COLO829 (cell line): ENCODE results near the gene ZBTB7C.

Source experiments
- DNase-seq: peaks from one replicate; pipeline ENCODE4 v3.0.0; 2012; ENCODE audit warnings: low spot score

ZBTB7C gene

GRCh38 chr18:48116017-48116416 lies 293.2 kb downstream of the ZBTB7C start:
- DNase-seq: no peak

- DNase-seq: no peak
These were observed 295.5 kb downstream of the ZBTB7C start for GRCh38 chr18:48113691-48114090.

- DNase-seq: no peak
These were observed 297.6 kb downstream of the ZBTB7C start for GRCh38 chr18:48111587-48111986.

GRCh38 chr18:48110797-48111196 lies 298.4 kb downstream of the ZBTB7C start:
- no peak for DNase-seq

- no peak for DNase-seq
These were observed 299.2 kb downstream of the ZBTB7C start for GRCh38 chr18:48109961-48110493.

- no peak for DNase-seq
These were observed 301.0 kb downstream of the ZBTB7C start for GRCh38 chr18:48108136-48108535.

GRCh38 chr18:48106976-48107781 lies 302.0 kb downstream of the ZBTB7C start:
- DNase-seq: no peak

- DNase-seq: no peak
These were observed 302.7 kb downstream of the ZBTB7C start for GRCh38 chr18:48106498-48106897.

GRCh38 chr18:48105317-48105716 lies 303.9 kb downstream of the ZBTB7C start:
- DNase-seq: no peak

- DNase-seq: no peak
These were observed 304.5 kb downstream of the ZBTB7C start for GRCh38 chr18:48104705-48105104.

GRCh38 chr18:48100651-48101165 lies 308.5 kb downstream of the ZBTB7C start:
- no peak for DNase-seq

- DNase-seq: no peak
These were observed 309.0 kb downstream of the ZBTB7C start for GRCh38 chr18:48100165-48100575.

GRCh38 chr18:48099481-48100164 lies 309.6 kb downstream of the ZBTB7C start:
- DNase-seq: no peak

GRCh38 chr18:48098538-48098937 lies 310.6 kb downstream of the ZBTB7C start:
- no peak for DNase-seq

- no peak for DNase-seq
These were observed 311.2 kb downstream of the ZBTB7C start for GRCh38 chr18:48098007-48098406.

- DNase-seq: no peak
These were observed 313.5 kb downstream of the ZBTB7C start for GRCh38 chr18:48095726-48096125.

- no peak for DNase-seq
These were observed 316.1 kb downstream of the ZBTB7C start for GRCh38 chr18:48093104-48093503.

GRCh38 chr18:48091869-48092497 lies 317.2 kb downstream of the ZBTB7C start:
- no peak for DNase-seq

- DNase-seq: no peak
These were observed 318.5 kb downstream of the ZBTB7C start for GRCh38 chr18:48090702-48091101.

GRCh38 chr18:48090021-48090420 lies 319.2 kb downstream of the ZBTB7C start:
- no peak for DNase-seq

- no peak for DNase-seq
These were observed 323.2 kb downstream of the ZBTB7C start for GRCh38 chr18:48085781-48086487.

GRCh38 chr18:48084858-48085257 lies 324.3 kb downstream of the ZBTB7C start:
- no peak for DNase-seq
